Peyer's patch (tissue), 4 donors: ENCODE measurements around the gene SPACA9. TPM values are rescaled to one million over a fixed set of nuclear protein-coding genes. Genes with fewer than 3 reads are reported as not detected.

Experiments used
- DNase-seq, 3 donors: peaks; one replicate each; pipeline ENCODE4 v3.0.0-alpha.2; 2017 to 2019
- H3K27ac ChIP-seq, 4 donors: fragments of 200-600 bp; sonication (generic); one replicate each; pipeline ENCODE4 v1.5.1; 2016 to 2019
- H3K27me3 ChIP-seq, 2 donors: fragments of 200-600 bp; sonication (generic); one replicate each; pipeline ENCODE4 v1.5.1; 2019
- H3K36me3 ChIP-seq, 3 donors: fragments of 200-600 bp; sonication (generic); one replicate each; pipeline ENCODE4 v1.5.1; 2016 to 2019
- H3K4me1 ChIP-seq, 4 donors: fragments of 200-600 bp; sonication (generic); one replicate each; pipeline ENCODE4 v1.5.1; 2016 to 2019
- H3K4me3 ChIP-seq, 4 donors: fragments of 200-600 bp; sonication (generic); 1 replicate in 3 of 4; 2 replicates in 1 of 4; pipeline ENCODE4 v1.5.1; 2016 to 2019; ENCODE audit warnings: mild to moderate bottlenecking in 1 of 4
- H3K9me3 ChIP-seq, 4 donors: fragments of 200-600 bp; sonication (generic); one replicate each; pipeline ENCODE4 v1.5.1; 2016 to 2019; ENCODE audit warnings: mild to moderate bottlenecking in 1 of 4
- CTCF ChIP-seq, 6 experiments: fragments of 450-650 bp in 4 of 6; fragments of 200-600 bp in 2 of 6; sonication (generic) in 1 of 6; IDR thresholded peaks; one replicate each; pipeline ENCODE4 v1.5.1; 2017 to 2019; ENCODE audit warnings: antibody characterized with exemption in 6 of 6, mild to moderate bottlenecking in 3 of 6, moderate library complexity in 1 of 6
- POLR2A ChIP-seq, 2 donors: fragments of 450-650 bp; IDR thresholded peaks; one replicate each; pipeline ENCODE4 v1.5.1; 2017; ENCODE audit warnings: antibody characterized with exemption in 2 of 2, mild to moderate bottlenecking in 2 of 2, moderate library complexity in 2 of 2
- total RNA-seq, 4 donors: library from RNA; depleted of rRNA; stranded (reverse); fragments of >200 nt; gene quantifications; one replicate each; pipeline ENCODE4 v1.1.0, GENCODE V29; 2016

Gene SPACA9
- total RNA-seq, 4 donors from 2014 or later: 0.53 to 1.8 (median 1.2) TPM; not detected in 1

GRCh38 chr9:132887181-132888120 is 8.8 kb downstream of the SPACA9 start:
- no peaks in the 10 kb centered on the region for H3K9me3 ChIP-seq
- no peak for TF ChIP-seq POLR2A (IDR thresholded peaks at IDR 0.05)
- no peak for TF ChIP-seq CTCF (IDR thresholded peaks at IDR 0.05)
- no peak overlapping the region for H3K27ac ChIP-seq
- DNase-seq: peak in 1 of 3 donors; percentile 2
- no peaks in the 10 kb centered on the region for H3K4me1 ChIP-seq
- H3K36me3 ChIP-seq: peaks cover 0 to 10% (median 0%) of the 10 kb centered on the region in 3 donors
- H3K27me3 ChIP-seq: no peaks in the 10 kb centered on the region
- no peak overlapping the region for H3K4me3 ChIP-seq

DNA sequence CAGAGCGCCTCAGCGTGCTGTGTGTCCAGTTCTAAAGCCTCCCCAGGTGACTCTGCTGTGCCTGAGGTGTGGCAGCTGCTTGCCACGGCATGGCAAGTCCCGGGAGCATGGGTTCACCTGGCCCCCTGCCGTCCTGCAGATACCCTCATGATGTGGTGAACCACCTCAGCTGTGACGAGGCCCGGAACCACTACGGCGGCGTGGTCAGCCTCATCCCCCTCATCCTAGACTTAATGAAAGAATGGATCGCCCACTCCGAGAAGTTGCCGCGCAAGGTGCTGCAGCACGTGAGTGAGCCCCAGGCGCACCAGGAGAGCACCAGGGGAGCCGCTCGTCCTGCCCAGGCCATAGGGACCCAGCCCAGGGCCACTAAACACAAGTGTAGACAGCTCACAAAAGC is 9.5 kb downstream of the SPACA9 start:
- H3K4me3 ChIP-seq: no peak overlapping the region
- DNase-seq: peak in 1 of 3 donors; percentile 23
- TF ChIP-seq CTCF (IDR thresholded peaks at IDR 0.05): no peak
- no peak for TF ChIP-seq POLR2A (IDR thresholded peaks at IDR 0.05)
- H3K36me3 ChIP-seq: peaks cover 0 to 17% (median 0%) of the 10 kb centered on the region in 3 donors
- H3K4me1 ChIP-seq: no peaks in the 10 kb centered on the region
- no peaks in the 10 kb centered on the region for H3K9me3 ChIP-seq
- H3K27ac ChIP-seq: no peak overlapping the region
- H3K27me3 ChIP-seq: no peaks in the 10 kb centered on the region

DNA sequence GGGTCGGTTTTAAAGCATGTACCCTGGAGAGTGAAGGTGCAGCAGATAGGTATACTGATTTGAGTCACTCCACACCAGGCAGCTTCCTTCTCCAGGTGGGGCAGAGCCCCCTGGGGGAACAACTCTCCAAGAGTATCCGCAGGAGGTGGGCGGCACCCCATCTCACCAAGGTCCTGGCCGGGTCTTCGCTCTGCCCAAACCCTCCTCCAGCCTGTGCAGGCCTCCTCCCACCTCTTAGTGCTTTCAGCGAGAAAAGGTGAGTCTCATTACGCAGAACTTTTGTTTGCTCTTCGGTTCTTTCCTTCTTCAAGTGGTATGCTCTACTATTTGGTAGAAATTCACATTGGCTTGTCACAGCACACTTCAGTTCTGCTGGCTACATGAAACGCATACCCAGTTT is 13.7 kb downstream of the SPACA9 start:
- TF ChIP-seq CTCF (IDR thresholded peaks at IDR 0.05) (no peak), POLR2A (IDR thresholded peaks at IDR 0.05) (no peak)
- Histone ChIP-seq H3K36me3 (peaks cover 0 to 39% (median 0%) of the 10 kb centered on the region in 3 donors), H3K27me3 (no peaks in the 10 kb centered on the region), H3K4me1 (no peaks in the 10 kb centered on the region), H3K27ac (no peak overlapping the region), H3K9me3 (no peaks in the 10 kb centered on the region), H3K4me3 (no peak overlapping the region)
- DNase-seq: no peak

DNA sequence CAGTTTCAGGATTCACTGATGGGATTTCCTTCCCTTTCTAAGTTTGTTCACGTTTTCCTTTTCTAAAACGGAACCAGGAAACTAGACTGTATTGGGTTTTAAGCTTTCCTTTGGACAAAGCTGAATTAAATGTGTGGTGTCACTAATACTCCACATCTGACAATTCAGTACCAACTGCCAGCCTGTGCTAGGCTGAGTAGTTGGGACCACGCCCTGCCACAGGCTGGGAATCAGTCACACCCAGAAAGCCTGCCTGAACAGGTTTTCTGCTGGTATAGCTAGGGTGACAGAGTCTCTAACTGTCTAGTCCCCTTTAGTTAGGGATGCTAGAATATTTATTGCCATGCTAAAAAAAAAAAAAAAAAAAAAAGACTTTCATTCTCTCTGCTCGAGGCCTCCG is 15.6 kb downstream of the SPACA9 start:
- peak in 1 of 3 donors; percentile 53 for DNase-seq
- H3K4me3 ChIP-seq: no peak overlapping the region
- H3K36me3 ChIP-seq: peaks cover 0 to 56% (median 0%) of the 10 kb centered on the region in 3 donors

More for the DNA sequence above, 15.6 kb downstream of the SPACA9 start:
- H3K27ac ChIP-seq: no peak overlapping the region
- no peaks in the 10 kb centered on the region for H3K27me3 ChIP-seq
- H3K4me1 ChIP-seq: no peaks in the 10 kb centered on the region
- no peaks in the 10 kb centered on the region for H3K9me3 ChIP-seq
- no peak for TF ChIP-seq CTCF (IDR thresholded peaks at IDR 0.05)
- TF ChIP-seq POLR2A (IDR thresholded peaks at IDR 0.05): no peak
